Measurements from ENCODE around the gene SEPTIN5. TPM values are rescaled to one million over a fixed set of nuclear protein-coding genes. Genes with fewer than 3 reads are reported as not detected.

The SEPTIN5 gene
- total and polyA plus RNA-seq, 9 of the 15 experiments (the other 6 are each of a cell fraction or from before 2014, with no cell fraction given): 0.03 to 195 (median 119) TPM

- TF ChIP-seq, protein P1, sequence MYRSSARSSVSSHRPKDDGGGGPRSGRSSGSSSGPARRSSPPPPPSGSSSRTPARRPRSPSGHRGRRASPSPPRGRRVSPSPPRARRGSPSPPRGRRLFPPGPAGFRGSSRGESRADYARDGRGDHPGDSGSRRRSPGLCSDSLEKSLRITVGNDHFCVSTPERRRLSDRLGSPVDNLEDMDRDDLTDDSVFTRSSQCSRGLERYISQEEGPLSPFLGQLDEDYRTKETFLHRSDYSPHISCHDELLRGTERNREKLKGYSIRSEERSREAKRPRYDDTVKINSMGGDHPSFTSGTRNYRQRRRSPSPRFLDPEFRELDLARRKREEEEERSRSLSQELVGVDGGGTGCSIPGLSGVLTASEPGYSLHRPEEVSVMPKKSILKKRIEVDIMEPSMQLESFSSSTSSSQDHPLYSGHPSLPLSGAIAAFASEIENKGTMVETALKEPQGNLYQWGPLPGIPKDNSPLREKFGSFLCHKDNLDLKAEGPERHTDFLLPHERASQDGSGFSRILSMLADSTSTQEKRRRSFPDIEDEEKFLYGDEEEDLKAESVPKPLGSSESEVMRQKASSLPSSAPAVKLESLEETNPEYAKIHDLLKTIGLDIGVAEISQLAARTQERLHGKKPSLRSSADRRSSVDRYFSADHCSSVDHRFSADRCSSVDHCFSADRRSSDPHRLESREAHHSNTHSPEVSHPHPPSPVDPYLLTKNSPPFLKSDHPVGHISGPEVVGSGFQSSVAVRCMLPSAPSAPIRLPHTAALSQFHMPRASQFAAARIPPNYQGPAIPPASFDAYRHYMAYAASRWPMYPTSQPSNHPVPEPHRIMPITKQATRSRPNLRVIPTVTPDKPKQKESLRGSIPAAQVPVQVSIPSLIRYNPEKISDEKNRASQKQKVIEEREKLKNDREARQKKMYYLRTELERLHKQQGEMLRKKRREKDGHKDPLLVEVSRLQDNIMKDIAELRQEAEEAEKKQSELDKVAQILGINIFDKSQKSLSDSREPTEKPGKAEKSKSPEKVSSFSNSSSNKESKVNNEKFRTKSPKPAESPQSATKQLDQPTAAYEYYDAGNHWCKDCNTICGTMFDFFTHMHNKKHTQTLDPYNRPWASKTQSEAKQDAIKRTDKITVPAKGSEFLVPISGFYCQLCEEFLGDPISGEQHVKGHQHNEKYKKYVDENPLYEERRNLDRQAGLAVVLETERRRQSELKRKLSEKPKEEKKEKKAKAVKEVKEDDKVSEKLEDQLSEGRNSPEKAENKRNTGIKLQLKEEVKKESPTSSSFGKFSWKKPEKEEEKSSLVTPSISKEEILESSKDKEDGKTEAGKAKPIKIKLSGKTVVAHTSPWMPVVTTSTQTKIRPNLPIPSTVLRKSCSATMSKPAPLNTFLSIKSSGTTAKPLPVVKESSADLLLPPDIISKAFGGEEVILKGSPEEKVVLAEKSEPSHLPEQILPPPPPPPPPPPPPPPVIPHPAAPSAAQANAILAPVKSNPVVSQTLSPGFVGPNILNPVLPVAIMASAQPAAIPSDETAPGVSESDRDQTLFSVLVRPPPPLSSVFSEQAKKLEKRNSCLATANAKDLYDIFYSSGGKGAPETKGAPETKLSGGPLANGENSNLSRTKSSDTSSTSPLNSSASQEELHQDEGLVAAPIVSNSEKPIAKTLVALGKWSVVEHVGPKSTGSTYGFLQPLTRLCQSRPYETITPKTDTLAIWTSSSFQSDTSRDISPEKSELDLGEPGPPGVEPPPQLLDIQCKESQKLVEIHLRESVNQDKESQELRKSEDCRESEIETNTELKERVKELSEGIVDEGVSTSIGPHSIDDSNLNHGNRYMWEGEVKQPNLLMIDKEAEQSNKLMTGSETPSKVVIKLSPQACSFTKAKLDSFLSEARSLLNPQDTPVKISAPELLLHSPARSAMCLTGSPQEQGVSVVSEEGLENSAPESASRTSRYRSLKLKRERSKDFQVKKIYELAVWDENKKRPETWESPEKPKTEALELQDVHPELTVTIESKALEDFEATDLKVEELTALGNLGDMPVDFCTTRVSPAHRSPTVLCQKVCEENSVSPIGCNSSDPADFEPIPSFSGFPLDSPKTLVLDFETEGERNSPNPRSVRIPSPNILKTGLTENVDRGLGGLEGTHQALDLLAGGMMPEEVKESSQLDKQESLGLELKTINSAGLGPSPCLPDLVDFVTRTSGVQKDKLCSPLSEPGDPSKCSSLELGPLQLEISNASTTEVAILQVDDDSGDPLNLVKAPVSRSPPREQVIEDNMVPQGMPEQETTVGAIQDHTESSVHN (IDR thresholded peaks at IDR 0.05; ENCODE audit: borderline replicate concordance in 1 of 2, low read depth in 1 of 2): no peak
- TF ChIP-seq PURB (CRISPR knock-in tag; IDR thresholded peaks at IDR 0.05; ENCODE audit: low read depth) (no peak), NFIC (IDR thresholded peaks at IDR 0.05) (no peak), ILK (tag; IDR thresholded peaks at IDR 0.05; ENCODE audit: borderline replicate concordance, low read depth) (no peak), OTX1 (CRISPR knock-in tag; IDR thresholded peaks at IDR 0.05) (no peak)
- TF ChIP-seq, protein P2, sequence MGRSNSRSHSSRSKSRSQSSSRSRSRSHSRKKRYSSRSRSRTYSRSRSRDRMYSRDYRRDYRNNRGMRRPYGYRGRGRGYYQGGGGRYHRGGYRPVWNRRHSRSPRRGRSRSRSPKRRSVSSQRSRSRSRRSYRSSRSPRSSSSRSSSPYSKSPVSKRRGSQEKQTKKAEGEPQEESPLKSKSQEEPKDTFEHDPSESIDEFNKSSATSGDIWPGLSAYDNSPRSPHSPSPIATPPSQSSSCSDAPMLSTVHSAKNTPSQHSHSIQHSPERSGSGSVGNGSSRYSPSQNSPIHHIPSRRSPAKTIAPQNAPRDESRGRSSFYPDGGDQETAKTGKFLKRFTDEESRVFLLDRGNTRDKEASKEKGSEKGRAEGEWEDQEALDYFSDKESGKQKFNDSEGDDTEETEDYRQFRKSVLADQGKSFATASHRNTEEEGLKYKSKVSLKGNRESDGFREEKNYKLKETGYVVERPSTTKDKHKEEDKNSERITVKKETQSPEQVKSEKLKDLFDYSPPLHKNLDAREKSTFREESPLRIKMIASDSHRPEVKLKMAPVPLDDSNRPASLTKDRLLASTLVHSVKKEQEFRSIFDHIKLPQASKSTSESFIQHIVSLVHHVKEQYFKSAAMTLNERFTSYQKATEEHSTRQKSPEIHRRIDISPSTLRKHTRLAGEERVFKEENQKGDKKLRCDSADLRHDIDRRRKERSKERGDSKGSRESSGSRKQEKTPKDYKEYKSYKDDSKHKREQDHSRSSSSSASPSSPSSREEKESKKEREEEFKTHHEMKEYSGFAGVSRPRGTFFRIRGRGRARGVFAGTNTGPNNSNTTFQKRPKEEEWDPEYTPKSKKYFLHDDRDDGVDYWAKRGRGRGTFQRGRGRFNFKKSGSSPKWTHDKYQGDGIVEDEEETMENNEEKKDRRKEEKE (IDR thresholded peaks at IDR 0.05; ENCODE audit: borderline replicate concordance in 1 of 2, control insufficient read depth in 1 of 2, low read depth in 2 of 2, low read length in 1 of 2): no peak
These were observed 56.3 kb downstream of the SEPTIN5 start (continued) for GRCh38 chr22:19770349-19771220.
